ENCODE results near the gene ACADM. TPM values are rescaled to one million over a fixed set of nuclear protein-coding genes. Genes with fewer than 3 reads are reported as not detected.
A peak's percentile ranks its signal among the peaks of the same experiment; 100 is the strongest.

ACADM gene
- total and polyA plus RNA-seq, 2 of the 13 experiments (the other 11 are each of a cell fraction or from before 2014, with no cell fraction given), result 43.7 to 92.2 TPM

DNA sequence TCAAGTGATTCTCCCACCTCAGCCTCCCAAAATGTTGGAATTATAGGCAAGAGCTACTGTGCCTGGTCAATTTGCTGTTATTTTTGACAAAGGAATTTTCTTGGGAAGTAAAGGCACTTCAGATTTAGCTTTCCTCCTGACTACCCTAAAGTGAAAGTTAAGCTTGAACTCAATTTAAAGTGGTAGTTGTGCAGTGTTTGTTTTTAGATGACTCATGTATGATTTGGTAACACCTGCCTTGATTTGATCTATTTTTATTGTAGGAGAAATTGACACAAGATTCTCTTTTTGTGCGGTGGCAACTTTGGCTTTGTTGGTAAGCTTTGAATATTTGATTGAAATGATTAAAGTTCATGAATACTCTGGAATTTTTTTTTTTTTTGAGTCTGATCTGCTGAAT lies 66.5 kb downstream of the ACADM start (continued):
- no peak for TF ChIP-seq ZNF337 (CRISPR knock-in tag; IDR thresholded peaks at IDR 0.05; ENCODE audit: borderline replicate concordance, low read depth)
- no peak for TF ChIP-seq KLF12 (CRISPR knock-in tag; IDR thresholded peaks at IDR 0.05; ENCODE audit: borderline replicate concordance)
- no peak for TF ChIP-seq TBL1XR1 (IDR thresholded peaks at IDR 0.05; ENCODE audit: borderline replicate concordance, low read length, partially characterized antibody)
- 0 out of 2 replicates have a peak, but pooled peaks have one; percentile 25 for TF ChIP-seq JUND (CRISPR knock-in tag; IDR thresholded peaks at IDR 0.05)
- TF ChIP-seq ZNF33B (CRISPR knock-in tag; IDR thresholded peaks at IDR 0.05), result no peak
- TF ChIP-seq, protein P1, sequence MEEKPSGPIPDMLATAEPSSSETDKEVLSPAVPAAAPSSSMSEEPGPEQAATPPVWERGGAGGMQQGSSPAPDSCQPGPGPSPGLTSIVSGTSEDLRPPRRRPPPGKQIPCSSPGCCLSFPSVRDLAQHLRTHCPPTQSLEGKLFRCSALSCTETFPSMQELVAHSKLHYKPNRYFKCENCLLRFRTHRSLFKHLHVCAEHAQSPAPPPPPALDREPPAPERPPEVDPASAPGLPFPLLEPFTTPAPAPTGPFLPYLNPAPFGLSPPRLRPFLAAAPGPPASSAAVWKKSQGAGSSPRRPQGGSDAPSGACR (CRISPR knock-in tag; IDR thresholded peaks at IDR 0.05), result no peak
- TF ChIP-seq, protein P2, sequence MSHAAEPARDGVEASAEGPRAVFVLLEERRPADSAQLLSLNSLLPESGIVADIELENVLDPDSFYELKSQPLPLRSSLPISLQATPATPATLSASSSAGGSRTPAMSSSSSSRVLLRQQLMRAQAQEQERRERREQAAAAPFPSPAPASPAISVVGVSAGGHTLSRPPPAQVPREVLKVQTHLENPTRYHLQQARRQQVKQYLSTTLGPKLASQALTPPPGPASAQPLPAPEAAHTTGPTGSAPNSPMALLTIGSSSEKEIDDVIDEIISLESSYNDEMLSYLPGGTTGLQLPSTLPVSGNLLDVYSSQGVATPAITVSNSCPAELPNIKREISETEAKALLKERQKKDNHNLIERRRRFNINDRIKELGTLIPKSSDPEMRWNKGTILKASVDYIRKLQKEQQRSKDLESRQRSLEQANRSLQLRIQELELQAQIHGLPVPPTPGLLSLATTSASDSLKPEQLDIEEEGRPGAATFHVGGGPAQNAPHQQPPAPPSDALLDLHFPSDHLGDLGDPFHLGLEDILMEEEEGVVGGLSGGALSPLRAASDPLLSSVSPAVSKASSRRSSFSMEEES (CRISPR knock-in tag; IDR thresholded peaks at IDR 0.05), result no peak
- TF ChIP-seq MXD4 (CRISPR knock-in tag; IDR thresholded peaks at IDR 0.05), result no peak
- no peak for TF ChIP-seq ZNF619 (CRISPR knock-in tag; IDR thresholded peaks at IDR 0.05)
- TF ChIP-seq MEIS2 (CRISPR knock-in tag; IDR thresholded peaks at IDR 0.05), result no peak
- TF ChIP-seq TGIF2 (CRISPR knock-in tag; IDR thresholded peaks at IDR 0.05), result no peak
- no peak for TF ChIP-seq TOPORS (CRISPR knock-in tag; IDR thresholded peaks at IDR 0.05)
- TF ChIP-seq ZNF12 (CRISPR knock-in tag; IDR thresholded peaks at IDR 0.05), result no peak
